HepG2 (cell line): ENCODE results near the gene CAVIN2. TPM values are rescaled to one million over a fixed set of nuclear protein-coding genes. Genes with fewer than 3 reads are reported as not detected.

Experiments
- CEBPB ChIP-seq: IDR thresholded peaks from 2 replicates; pipeline ENCODE4 v1.6.1; 2011; ENCODE audit warnings: low read depth, low read length, improper control_type of control experiment, borderline replicate concordance
- MLLT10 ChIP-seq: sonication (generic); formaldehyde crosslinking; IDR thresholded peaks from 2 replicates; pipeline ENCODE4 v1.4.0; 2020; ENCODE audit warnings: missing genetic modification reagents
- RBM39 ChIP-seq: fragments of 200-400 bp; formaldehyde crosslinking; IDR thresholded peaks from one replicate; pipeline ENCODE4 v1.6.1; 2018; ENCODE audit warnings: antibody characterized with exemption, mild to moderate bottlenecking, low read depth, low read length; ENCODE audit not compliant: poor library complexity, severe bottlenecking
- ZFAT ChIP-seq: sonication (generic); formaldehyde crosslinking; conservative IDR thresholded peaks from 2 replicates; pipeline ENCODE4 v1.8.1; 2023; ENCODE audit warnings: missing genetic modification reagents, inconsistent platforms
- ZNF292 ChIP-seq: sonication (generic); formaldehyde crosslinking; IDR thresholded peaks from 2 replicates; pipeline ENCODE4 v1.8.1; 2022; ENCODE audit warnings: mild to moderate bottlenecking, low read depth, missing genetic modification reagents, borderline replicate concordance
- ZNF34 ChIP-seq: sonication (generic); formaldehyde crosslinking; IDR thresholded peaks from 2 replicates; pipeline ENCODE4 v1.4.0; 2020; ENCODE audit warnings: mild to moderate bottlenecking, missing genetic modification reagents, borderline replicate concordance
- ZNF354B ChIP-seq: sonication (generic); formaldehyde crosslinking; IDR thresholded peaks from 2 replicates; pipeline ENCODE4 v1.8.0; 2022; ENCODE audit warnings: mild to moderate bottlenecking, missing genetic modification reagents
- ZNF792 ChIP-seq: IDR thresholded peaks from 2 replicates; pipeline ENCODE4 v1.6.1; 2016
- polyA plus RNA-seq, 8 experiments: library from polyadenylated mRNA; depleted of rRNA in 3 of 8; stranded (reverse) in 7 of 8; unstranded in 1 of 8; fragments of >200 nt; fragmentation: Illumina TruSeq in 4 of 8; extraction: Trizol in 4 of 8; gene quantifications; 2 replicates each; pipeline versions ENCODE4 v1.2.1 to v1.2.3, GENCODE V29; 2011 to 2016; ENCODE audit warnings: low read depth in 4 of 8, missing spikeins in 1 of 8, mixed read lengths in 1 of 8; ENCODE audit not compliant: insufficient read depth in 1 of 8
- total RNA-seq, 5 experiments: library from RNA; depleted of rRNA; stranded (reverse); fragments of >200 nt; fragmentation: Illumina TruSeq; extraction: Trizol; gene quantifications; 2 replicates each; pipeline ENCODE4 v1.2.3, GENCODE V29; 2016; ENCODE audit warnings: low read depth in 1 of 5
- TF ChIP-seq, protein P1 (sequence below): sonication (generic); formaldehyde crosslinking; IDR thresholded peaks from 2 replicates; pipeline ENCODE4 v1.9.0; 2021; ENCODE audit warnings: mild to moderate bottlenecking, missing genetic modification reagents
- TF ChIP-seq, protein P2 (sequence below): fragments of 450-650 bp; IDR thresholded peaks from 2 replicates; pipeline ENCODE4 v1.6.1; 2017

The CAVIN2 gene
- total and polyA plus RNA-seq, 2 of the 13 experiments (the other 11 are each of a cell fraction or from before 2014, with no cell fraction given): 7.6 to 38.8 TPM

DNA sequence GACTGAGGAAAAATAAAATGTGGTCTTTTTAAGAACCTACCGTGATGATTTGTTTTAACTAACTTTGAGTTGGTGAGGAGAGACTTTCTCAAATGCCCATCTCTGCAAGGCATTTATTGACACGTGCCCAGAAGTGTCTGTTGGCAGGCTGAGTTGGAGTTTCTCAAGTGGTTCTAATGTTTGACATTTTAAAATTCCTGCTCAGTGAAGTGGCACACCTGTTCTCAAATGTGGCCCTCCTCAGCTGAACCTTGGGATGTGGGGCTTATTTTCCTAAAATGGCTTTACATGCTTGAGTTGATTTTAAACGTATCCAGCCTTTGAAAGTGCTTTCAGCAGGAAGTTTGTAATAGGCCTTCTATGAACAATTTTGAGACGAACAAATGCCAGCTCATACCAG is 876 bp upstream of the CAVIN2 start (continued):
- TF ChIP-seq ZNF792 (CRISPR knock-in tag) (no peak), ZNF354B (CRISPR knock-in tag) (no peak), ZNF292 (CRISPR knock-in tag) (no peak), ZNF34 (no peak), MLLT10 (CRISPR knock-in tag) (no peak), CEBPB (no peak), ZFAT (CRISPR knock-in tag) (no peak), RBM39 (no peak)
- TF ChIP-seq, protein P1, sequence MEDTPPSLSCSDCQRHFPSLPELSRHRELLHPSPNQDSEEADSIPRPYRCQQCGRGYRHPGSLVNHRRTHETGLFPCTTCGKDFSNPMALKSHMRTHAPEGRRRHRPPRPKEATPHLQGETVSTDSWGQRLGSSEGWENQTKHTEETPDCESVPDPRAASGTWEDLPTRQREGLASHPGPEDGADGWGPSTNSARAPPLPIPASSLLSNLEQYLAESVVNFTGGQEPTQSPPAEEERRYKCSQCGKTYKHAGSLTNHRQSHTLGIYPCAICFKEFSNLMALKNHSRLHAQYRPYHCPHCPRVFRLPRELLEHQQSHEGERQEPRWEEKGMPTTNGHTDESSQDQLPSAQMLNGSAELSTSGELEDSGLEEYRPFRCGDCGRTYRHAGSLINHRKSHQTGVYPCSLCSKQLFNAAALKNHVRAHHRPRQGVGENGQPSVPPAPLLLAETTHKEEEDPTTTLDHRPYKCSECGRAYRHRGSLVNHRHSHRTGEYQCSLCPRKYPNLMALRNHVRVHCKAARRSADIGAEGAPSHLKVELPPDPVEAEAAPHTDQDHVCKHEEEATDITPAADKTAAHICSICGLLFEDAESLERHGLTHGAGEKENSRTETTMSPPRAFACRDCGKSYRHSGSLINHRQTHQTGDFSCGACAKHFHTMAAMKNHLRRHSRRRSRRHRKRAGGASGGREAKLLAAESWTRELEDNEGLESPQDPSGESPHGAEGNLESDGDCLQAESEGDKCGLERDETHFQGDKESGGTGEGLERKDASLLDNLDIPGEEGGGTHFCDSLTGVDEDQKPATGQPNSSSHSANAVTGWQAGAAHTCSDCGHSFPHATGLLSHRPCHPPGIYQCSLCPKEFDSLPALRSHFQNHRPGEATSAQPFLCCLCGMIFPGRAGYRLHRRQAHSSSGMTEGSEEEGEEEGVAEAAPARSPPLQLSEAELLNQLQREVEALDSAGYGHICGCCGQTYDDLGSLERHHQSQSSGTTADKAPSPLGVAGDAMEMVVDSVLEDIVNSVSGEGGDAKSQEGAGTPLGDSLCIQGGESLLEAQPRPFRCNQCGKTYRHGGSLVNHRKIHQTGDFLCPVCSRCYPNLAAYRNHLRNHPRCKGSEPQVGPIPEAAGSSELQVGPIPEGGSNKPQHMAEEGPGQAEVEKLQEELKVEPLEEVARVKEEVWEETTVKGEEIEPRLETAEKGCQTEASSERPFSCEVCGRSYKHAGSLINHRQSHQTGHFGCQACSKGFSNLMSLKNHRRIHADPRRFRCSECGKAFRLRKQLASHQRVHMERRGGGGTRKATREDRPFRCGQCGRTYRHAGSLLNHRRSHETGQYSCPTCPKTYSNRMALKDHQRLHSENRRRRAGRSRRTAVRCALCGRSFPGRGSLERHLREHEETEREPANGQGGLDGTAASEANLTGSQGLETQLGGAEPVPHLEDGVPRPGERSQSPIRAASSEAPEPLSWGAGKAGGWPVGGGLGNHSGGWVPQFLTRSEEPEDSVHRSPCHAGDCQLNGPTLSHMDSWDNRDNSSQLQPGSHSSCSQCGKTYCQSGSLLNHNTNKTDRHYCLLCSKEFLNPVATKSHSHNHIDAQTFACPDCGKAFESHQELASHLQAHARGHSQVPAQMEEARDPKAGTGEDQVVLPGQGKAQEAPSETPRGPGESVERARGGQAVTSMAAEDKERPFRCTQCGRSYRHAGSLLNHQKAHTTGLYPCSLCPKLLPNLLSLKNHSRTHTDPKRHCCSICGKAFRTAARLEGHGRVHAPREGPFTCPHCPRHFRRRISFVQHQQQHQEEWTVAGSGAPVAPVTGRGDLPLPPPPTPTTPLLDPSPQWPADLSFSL (CRISPR knock-in tag): no peak
- TF ChIP-seq, protein P2, sequence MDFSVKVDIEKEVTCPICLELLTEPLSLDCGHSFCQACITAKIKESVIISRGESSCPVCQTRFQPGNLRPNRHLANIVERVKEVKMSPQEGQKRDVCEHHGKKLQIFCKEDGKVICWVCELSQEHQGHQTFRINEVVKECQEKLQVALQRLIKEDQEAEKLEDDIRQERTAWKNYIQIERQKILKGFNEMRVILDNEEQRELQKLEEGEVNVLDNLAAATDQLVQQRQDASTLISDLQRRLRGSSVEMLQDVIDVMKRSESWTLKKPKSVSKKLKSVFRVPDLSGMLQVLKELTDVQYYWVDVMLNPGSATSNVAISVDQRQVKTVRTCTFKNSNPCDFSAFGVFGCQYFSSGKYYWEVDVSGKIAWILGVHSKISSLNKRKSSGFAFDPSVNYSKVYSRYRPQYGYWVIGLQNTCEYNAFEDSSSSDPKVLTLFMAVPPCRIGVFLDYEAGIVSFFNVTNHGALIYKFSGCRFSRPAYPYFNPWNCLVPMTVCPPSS: no peak
- TF ChIP-seq, all 625 proteins: peak for 0
